HG02885 (cell line): ENCODE data around the gene MEGF9.

Experiments
- ATAC-seq: cut with Tn5 transposase; IDR thresholded peaks from one replicate; pipeline ENCODE4 v1.9.1; 2021; ENCODE audit warnings: mild to moderate bottlenecking; ENCODE audit not compliant: unreplicated experiment, poor library complexity

Gene MEGF9

GRCh38 chr9:120710110-120710981 lies 3.9 kb downstream of the MEGF9 start:
- no peak for ATAC-seq

GRCh38 chr9:120708526-120709224 lies 5.6 kb downstream of the MEGF9 start:
- no peak for ATAC-seq

GRCh38 chr9:120707170-120707569 lies 7.1 kb downstream of the MEGF9 start:
- ATAC-seq = no peak

- no peak for ATAC-seq
Observed at GRCh38 chr9:120705174-120705573, 9.1 kb downstream of the MEGF9 start.

GRCh38 chr9:120702075-120702474 lies 12.2 kb downstream of the MEGF9 start:
- no peak for ATAC-seq

- ATAC-seq = no peak
Observed at GRCh38 chr9:120701248-120701647, 13.0 kb downstream of the MEGF9 start.

- ATAC-seq = no peak
Observed at GRCh38 chr9:120698766-120699165, 15.5 kb downstream of the MEGF9 start.

GRCh38 chr9:120697448-120697847 lies 16.8 kb downstream of the MEGF9 start:
- no peak for ATAC-seq

GRCh38 chr9:120696551-120697230 lies 17.6 kb downstream of the MEGF9 start:
- no peak for ATAC-seq

- no peak for ATAC-seq
Observed at GRCh38 chr9:120694559-120694958, 19.7 kb downstream of the MEGF9 start.

GRCh38 chr9:120693700-120694008 lies 20.6 kb downstream of the MEGF9 start:
- no peak for ATAC-seq

- peak; percentile 57 for ATAC-seq
Observed at GRCh38 chr9:120692901-120693699, 21.2 kb downstream of the MEGF9 start.

GRCh38 chr9:120690372-120690771 lies 23.9 kb downstream of the MEGF9 start:
- ATAC-seq = no peak

GRCh38 chr9:120689860-120690259 lies 24.4 kb downstream of the MEGF9 start:
- ATAC-seq = no peak

GRCh38 chr9:120688758-120689157 lies 25.5 kb downstream of the MEGF9 start:
- ATAC-seq = no peak

- ATAC-seq = no peak
Observed at GRCh38 chr9:120683150-120683549, 31.1 kb downstream of the MEGF9 start.

- no peak for ATAC-seq
Observed at GRCh38 chr9:120681121-120681520, 33.1 kb downstream of the MEGF9 start.

GRCh38 chr9:120680579-120680978 lies 33.7 kb downstream of the MEGF9 start:
- no peak for ATAC-seq

GRCh38 chr9:120680161-120680560 lies 34.1 kb downstream of the MEGF9 start:
- no peak for ATAC-seq

GRCh38 chr9:120677965-120678364 lies 36.3 kb downstream of the MEGF9 start:
- ATAC-seq = no peak
